ENCODE measurements around the gene STK16. TPM values are rescaled to one million over a fixed set of nuclear protein-coding genes. Genes with fewer than 3 reads are reported as not detected.
A peak's percentile ranks its signal among the peaks of the same experiment; 100 is the strongest.

The STK16 gene
- total RNA-seq, 1 experiment from 2014 or later, result 32.8 TPM

- DNase-seq (ENCODE audit: low spot score), result no peak
Observed at GRCh38 chr2:219269362-219270054, 24.2 kb downstream of the STK16 start.

- no peak for DNase-seq (ENCODE audit: low spot score)
Observed at GRCh38 chr2:219270055-219270372, 24.7 kb downstream of the STK16 start.

DNA sequence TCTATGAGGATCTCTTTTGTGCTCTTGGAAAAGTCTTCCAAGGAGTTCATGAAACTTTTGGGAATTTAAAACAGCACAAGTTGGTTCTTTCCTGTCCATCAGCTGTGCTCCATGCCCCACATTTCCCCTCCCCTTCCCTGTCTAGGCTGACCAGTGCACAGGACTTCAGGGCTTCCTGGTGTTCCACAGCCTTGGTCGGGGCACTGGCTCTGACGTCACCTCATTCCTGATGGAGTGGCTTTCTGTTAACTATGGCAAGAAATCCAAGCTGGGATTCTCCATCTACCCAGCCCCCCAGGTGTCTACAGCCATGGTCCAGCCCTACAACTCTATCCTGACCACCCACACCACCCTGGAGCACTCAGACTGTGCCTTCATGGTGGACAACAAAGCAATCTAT, 25.7 kb downstream of the STK16 start:
- DNase-seq (ENCODE audit: low spot score), result no peak

DNA sequence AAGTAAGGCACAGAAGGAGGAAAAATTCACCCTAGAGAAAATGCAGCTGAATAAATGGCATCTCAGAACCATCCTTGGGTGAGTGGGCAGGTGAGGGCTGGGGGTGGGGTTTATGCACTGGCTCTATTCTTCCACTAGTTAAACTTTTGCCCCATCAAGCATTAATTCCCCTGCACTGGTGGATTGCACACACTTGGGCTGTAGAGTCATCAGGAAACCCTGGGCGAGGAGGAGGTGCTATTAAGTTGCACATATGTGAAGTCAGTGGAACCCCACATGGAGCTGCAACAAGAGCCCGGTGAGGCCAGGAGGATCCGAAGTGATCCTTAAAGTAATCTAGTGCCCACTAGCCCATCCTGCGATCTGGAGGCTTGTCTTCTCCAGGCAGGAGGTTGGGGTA, 27.1 kb downstream of the STK16 start:
- DNase-seq (ENCODE audit: low spot score), result no peak

GRCh38 chr2:219272995-219273394, 27.7 kb downstream of the STK16 start:
- no peak for DNase-seq (ENCODE audit: low spot score)

GRCh38 chr2:219273937-219274336, 28.7 kb downstream of the STK16 start:
- DNase-seq (ENCODE audit: low spot score), result peak; percentile 63

- peak; percentile 82 for DNase-seq (ENCODE audit: low spot score)
Observed at GRCh38 chr2:219274361-219274921, 29.2 kb downstream of the STK16 start.

DNA sequence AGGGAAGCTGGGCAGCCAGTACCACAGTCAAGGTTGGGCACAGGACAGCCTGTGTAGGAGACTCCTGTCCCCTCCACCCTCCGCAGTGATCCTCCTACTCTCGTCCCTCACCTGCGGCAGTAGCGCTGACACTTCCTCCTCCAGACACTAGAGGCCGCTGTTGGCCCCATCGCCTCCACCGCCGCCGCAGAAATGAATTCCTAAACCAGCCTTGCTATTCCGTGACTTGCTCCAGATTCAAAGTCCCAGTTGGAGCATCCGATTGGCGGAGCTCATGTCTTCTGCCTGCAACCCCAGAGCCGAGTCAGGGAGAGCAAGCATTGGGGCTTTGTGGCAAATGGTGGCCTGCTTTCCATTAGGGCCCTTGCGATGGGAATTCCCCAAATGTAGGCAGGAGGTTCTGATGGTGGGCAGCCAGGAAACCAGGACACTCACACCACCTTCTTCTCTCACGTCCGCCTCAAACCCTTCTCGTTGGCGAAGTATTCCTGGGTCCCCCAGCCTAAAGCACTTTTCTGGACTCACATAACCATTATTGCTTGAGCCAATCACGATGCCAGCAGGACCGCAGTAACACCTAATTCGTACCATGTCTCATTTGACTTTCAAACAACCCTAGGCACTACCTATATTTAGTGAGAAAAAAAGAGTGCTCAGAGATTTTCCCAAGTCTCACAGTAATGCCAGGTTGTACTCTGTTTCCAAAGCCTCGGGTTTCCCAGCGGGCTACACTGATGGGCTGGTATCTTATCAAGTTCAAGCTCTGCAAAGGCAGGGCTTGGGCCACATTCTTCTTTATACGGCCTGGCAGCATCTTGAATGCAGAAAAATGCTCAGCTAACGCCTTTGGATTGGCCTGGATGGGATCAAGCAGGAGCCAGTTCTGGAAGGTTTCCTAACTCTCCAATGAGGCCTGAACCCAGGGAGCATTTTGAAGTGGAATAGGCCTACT, 32.7 kb downstream of the STK16 start:
- peak; percentile 75 for DNase-seq (ENCODE audit: low spot score)

- DNase-seq (ENCODE audit: low spot score), result no peak
Observed at GRCh38 chr2:219278655-219279150, 33.4 kb downstream of the STK16 start.

DNA sequence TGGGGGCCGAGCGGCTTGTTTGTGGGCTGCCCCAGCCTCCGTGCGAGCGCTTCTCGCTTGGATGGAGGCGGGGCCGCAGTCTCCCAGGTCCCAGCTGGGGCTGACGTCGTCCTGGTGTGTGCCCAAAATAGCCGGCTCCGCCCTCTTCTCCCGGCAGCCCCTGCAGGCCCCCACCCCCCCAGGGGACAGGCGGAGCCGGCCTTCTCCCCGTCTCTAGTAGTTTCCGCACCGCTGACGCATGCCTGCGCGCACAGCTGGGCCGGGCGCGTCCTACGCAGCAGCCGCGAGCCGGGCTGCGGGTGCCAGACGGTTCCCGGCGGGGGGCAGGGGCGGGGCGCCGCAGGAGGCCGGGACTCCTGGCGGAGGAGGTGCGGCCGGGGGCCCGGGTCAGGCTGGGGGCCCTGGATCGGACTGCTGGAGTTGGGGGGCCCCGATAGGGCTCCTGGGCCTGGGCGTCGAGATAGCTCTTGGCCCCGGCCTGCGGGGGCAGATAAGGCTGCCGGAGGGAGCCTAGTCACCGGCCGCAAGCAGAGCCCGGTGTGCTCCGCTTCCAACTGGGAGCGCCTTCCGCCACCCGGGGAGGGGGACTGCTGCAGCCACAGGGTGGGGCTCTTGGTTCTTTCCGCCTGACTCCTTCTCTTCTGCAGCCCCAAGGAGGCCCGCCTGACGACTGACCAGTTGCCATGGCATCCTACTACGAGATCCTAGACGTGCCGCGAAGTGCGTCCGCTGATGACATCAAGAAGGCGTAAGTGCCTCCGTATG, 34.1 kb downstream of the STK16 start, which contains the start of gene DNAJB2:
Gene DNAJB2, plus strand, starts transcription at position 216 of the 765 bp plus-strand sequence. Its CDS starts 468 bp downstream, at position 684.
- peak; percentile 97 for DNase-seq (ENCODE audit: low spot score)

GRCh38 chr2:219279916-219280516, 34.7 kb downstream of the STK16 start:
- DNase-seq (ENCODE audit: low spot score), result no peak

DNA sequence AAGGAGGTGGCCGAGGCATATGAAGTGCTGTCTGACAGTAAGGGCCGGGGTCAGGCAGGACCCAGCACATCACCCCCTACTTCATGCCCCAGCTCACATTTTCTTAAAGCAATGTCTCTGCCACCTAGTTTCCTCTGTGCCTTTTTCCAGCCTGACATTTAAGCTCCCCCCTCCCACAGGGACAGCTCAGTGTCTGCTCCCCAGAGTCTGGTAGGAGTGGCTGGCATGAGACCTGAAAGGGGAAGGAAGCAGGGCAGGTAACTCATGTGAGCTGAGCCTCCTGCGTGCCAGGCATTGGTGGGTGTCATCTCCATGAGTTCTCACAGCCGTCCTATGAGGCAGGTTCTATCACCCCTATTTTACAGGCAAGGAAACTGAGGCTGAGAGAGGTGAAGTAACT, 35.4 kb downstream of the STK16 start:
- no peak for DNase-seq (ENCODE audit: low spot score)

DNA sequence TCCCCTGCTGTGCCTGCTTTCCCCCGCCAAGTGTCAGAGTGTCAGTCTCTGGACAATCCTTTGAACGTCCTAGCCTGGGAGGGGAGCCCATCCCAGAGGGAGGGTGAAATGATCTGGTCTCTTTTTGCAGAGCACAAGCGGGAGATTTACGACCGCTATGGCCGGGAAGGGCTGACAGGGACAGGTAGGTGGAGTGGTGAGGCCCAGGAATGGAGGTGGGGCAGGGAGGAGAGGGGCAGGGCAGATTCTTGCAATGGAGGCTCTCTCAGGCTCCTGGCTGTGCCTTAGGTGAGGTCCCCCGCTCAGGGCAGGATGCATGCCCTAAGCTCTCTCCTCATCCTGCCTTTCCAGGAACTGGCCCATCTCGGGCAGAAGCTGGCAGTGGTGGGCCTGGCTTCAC, 36.3 kb downstream of the STK16 start:
- DNase-seq (ENCODE audit: low spot score), result no peak

DNA sequence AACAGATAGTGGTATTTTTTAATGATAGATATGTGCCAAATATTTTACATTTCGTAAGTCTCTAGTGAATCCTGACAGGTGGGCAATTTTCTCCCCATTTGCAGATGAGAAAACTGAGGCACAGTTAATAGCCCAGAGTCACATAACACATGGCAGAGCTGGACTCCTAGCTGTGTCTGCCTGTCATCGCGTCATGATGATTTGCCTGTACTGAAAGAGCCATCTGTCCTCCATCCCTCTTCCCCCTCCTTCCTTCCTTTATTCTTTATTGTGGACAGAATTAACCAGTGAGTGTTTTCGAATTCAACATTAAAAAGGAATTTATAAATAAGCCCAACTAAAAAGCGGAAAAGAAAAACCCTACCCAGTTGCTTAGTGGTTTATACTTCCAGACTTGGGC, 37.1 kb downstream of the STK16 start:
- DNase-seq (ENCODE audit: low spot score), result no peak

- DNase-seq (ENCODE audit: low spot score), result no peak
Observed at GRCh38 chr2:219282943-219283581, 37.8 kb downstream of the STK16 start.

DNA sequence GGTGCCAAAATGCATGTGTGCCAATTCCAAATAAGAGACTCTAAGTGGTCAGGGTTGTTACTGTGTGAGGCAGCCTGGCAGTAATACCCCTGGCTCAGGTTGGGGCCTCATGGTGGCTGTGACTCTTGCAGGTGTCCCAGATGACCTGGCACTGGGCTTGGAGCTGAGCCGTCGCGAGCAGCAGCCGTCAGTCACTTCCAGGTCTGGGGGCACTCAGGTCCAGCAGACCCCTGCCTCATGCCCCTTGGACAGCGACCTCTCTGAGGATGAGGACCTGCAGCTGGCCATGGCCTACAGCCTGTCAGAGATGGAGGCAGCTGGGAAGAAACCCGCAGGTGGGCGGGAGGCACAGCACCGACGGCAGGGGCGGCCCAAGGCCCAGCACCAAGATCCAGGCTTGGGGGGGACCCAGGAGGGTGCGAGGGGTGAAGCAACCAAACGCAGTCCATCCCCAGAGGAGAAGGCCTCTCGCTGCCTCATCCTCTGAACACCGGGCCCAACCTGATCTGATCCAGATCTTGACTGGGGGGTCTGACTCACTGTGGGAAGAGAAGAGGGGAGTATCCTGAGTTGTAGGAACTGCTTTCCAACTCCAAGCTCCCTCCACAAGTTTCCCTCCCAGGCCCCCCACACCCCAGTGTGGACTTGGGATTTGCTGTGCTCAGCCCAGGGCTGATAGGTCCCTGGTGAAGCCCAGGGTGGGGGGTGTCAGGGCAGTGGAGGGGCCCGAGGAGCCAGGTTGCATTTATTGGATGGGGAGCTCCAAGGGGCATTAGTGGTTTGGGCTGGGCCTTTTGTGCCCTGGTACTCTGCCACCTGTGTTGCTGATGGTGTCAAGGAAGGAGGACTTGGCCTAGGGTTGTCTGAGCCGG, 39.5 kb downstream of the STK16 start:
- DNase-seq (ENCODE audit: low spot score), result no peak

- no peak for DNase-seq (ENCODE audit: low spot score)
Observed at GRCh38 chr2:219285373-219285735, 40.1 kb downstream of the STK16 start.

DNA sequence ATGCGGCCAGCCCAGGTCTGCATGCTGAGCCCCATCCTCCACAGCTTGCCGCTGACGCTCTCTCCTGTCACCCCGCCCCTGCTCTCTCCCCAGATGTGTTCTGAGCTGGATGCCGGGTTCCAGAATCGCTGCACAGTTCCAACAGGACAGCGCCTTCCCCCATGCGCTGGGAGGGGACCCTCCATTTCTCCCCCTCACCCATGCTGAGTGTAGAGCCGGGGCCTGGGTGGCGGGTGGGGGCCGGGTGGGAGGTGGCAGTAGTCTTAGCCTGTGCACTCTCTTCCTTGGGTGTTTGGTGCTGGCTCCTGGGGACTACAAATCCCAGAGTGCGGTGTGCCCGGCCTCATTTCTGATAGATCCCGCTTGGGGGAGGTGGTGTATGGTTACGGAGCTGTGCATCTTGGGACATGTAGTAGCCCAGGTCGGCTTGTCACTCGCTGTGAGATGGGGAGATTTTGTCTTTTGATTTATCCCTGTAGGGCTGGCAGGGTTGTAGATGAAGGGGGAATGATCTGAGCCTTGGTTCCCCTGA, 40.7 kb downstream of the STK16 start:
- DNase-seq (ENCODE audit: low spot score), result no peak

DNA sequence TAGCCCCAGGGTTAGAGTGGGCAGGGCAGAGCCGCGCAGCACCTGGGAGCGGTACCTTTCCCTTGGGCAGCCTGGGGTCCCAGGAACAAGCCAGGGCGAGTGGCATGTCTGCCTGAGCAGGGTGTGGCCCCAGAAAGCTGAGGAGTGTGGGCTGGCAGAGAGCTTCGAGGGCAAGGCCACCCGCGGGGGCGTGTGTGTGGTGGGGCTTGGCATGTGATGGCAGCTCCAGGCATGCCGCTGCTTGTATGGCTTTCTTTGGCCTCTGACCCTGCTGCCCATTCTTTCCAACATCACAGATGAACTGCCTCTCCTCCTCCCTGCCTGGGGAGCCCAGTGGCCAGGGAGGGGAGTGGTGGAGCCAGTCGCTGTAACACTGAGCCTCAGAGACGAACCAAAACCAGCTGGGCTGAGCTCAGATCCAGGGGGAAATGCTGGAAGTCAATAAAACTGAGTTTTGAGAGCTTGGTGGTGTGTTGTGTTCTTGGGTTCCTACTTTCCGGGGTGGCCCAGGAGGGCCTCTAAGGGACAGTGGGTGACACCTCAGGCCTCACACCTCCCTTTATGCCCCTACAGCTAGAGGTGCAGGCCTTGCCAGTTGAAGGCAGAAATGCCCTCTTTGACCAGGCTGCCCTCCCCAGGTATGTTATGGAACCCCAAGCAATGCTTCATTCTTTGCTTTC, 41.3 kb downstream of the STK16 start:
- DNase-seq (ENCODE audit: low spot score), result no peak
